Left cardiac atrium (tissue), 4 donors: Measurements from ENCODE around the gene CORT. TPM values are rescaled to one million over a fixed set of nuclear protein-coding genes. Genes with fewer than 3 reads are reported as not detected.

Experiments used
- ATAC-seq, 2 donors: fragments of 200-7000 bp; cut with Tn5 transposase; one replicate each; pipeline ENCODE4 v1.9.1; 2020; ENCODE audit warnings: mild to moderate bottlenecking in 2 of 2, moderate library complexity in 2 of 2
- DNase-seq: peaks from one replicate; pipeline ENCODE4 v3.0.0-alpha.2; 2020
- intact Hi-C, 2 donors: fragments of 100-400 bp; cut with DNase I; formaldehyde crosslinking; loops; one replicate each; pipeline versions ENCODE4 v1.14.1 to v1.15.1; 2022 to 2023
- total RNA-seq, 2 donors: library from RNA; stranded (reverse); fragmentation: NEBNext Ultra II Directional; extraction: Animal tissue kit (Norgen Biotek cat#: 25700); gene quantifications; one replicate each; pipeline ENCODE4 v1.2.1, GENCODE V29; 2021
- donor health status: DM: no; HTN: yes; CAD: no.
- donor health status: DM: no; HTN: yes; CAD: no; lungs with severe emphysema.
- donor health status: DM: yes; HTN: yes; CAD: no.
- donor health status: Dilated cardiomyopathy.

CORT gene
- total RNA-seq, 2 donors from 2014 or later, result not detected

DNA sequence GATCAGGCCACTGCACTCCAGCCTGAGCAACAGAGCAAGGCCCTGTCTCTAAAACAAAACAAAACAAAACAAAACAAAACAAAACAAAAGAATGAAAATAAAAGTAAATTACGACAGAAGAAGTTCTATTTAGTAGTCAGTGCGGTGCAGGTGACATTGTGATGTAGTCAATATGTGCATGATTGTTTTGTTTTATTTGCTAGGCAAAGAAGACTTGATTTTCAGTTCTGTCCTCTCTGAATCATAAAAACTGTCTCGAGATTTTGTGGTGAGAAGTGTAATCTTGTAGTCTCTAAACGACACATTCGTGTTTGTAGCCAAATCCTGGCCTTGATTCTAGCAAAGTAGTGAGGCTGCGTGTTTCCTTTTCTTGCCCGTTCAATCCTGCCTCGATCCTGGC is 48.4 kb downstream of the CORT start:
- intact Hi-C loops, result loop anchor here in 1 of 2 donors (10.0 kb wide), 1 partner anchor 123 kb away; no protein-coding TSS in a partner anchor
- ATAC-seq (no peak), DNase-seq (no peak)

Other genes starting within 250 kb of the CORT start
- 10 to 100 TPM; 46.1 to 54.2 TPM for gene KIF1B, start 239.5 kb upstream of the CORT start, total RNA-seq
- gene PGD, start 51.0 kb upstream of the CORT start, total RNA-seq, result 10 to 100 TPM; 58.8 to 65.5 TPM
- gene CENPS, start 19.6 kb upstream of the CORT start, total RNA-seq, result 1 to 10 TPM; 4.1 to 5.0 TPM
- 10 to 100 TPM; 26.1 to 28.3 TPM for gene DFFA, start 22.5 kb downstream of the CORT start, total RNA-seq
- 10 to 100 TPM; 17.6 to 24.7 TPM for gene PEX14, start 24.9 kb downstream of the CORT start, total RNA-seq